ENCODE results near the gene EMC8. TPM values are rescaled to one million over a fixed set of nuclear protein-coding genes. Genes with fewer than 3 reads are reported as not detected.

Gene EMC8
- total RNA-seq, 1 donor from 2014 or later, result 26.3 TPM

DNA sequence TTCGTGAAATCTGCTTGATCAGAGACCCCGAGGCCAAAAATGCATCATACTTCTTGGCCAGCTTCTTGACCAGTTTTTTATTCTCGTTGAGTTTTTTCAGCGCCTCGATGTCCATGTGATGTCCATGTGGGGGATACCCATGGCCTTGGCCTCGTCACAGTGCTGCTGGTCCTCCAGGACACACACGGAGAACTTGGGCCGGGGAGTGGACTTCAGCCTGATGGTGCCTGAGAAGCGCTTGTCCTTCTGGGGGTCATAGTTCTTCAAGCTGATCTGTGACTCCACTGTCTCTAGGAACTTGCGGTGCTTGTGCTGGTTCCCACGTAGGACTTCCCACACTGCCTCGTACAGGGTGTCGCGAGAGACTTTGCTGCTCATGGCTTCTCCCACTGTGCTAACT, 16.8 kb upstream of the EMC8 start:
- FAIRE-seq (no peak), DNase-seq (ENCODE audit: low read depth) (no peak)
- peaks cover 14% of the 10 kb centered on the region for H3K27me3 ChIP-seq (ENCODE audit: control insufficient read depth, insufficient read depth, low read length)
- TF ChIP-seq, protein P1, sequence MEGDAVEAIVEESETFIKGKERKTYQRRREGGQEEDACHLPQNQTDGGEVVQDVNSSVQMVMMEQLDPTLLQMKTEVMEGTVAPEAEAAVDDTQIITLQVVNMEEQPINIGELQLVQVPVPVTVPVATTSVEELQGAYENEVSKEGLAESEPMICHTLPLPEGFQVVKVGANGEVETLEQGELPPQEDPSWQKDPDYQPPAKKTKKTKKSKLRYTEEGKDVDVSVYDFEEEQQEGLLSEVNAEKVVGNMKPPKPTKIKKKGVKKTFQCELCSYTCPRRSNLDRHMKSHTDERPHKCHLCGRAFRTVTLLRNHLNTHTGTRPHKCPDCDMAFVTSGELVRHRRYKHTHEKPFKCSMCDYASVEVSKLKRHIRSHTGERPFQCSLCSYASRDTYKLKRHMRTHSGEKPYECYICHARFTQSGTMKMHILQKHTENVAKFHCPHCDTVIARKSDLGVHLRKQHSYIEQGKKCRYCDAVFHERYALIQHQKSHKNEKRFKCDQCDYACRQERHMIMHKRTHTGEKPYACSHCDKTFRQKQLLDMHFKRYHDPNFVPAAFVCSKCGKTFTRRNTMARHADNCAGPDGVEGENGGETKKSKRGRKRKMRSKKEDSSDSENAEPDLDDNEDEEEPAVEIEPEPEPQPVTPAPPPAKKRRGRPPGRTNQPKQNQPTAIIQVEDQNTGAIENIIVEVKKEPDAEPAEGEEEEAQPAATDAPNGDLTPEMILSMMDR (IDR thresholded peaks at IDR 0.05; ENCODE audit: insufficient read depth, low read length, severe bottlenecking), result no peak
- H3K36me3 ChIP-seq (ENCODE audit: control insufficient read depth, insufficient read depth, low read length), result no peaks in the 10 kb centered on the region
- no peak overlapping the region for H3K4me3 ChIP-seq (ENCODE audit: low read depth, low read length)

GRCh38 chr16:85812811-85813700, 13.7 kb upstream of the EMC8 start:
- Histone ChIP-seq H3K36me3 (ENCODE audit: control insufficient read depth, insufficient read depth, low read length) (no peaks in the 10 kb centered on the region), H3K27me3 (ENCODE audit: control insufficient read depth, insufficient read depth, low read length) (peaks cover 7% of the 10 kb centered on the region), H3K4me3 (ENCODE audit: low read depth, low read length) (no peak overlapping the region)
- DNase-seq (ENCODE audit: low read depth) (no peak), FAIRE-seq (no peak)
- TF ChIP-seq, protein P1 (IDR thresholded peaks at IDR 0.05; ENCODE audit: insufficient read depth, low read length, severe bottlenecking), result no peak

- H3K27me3 ChIP-seq (ENCODE audit: control insufficient read depth, insufficient read depth, low read length), result peaks cover 7% of the 10 kb centered on the region
- FAIRE-seq (no peak), DNase-seq (ENCODE audit: low read depth) (no peak)
- H3K36me3 ChIP-seq (ENCODE audit: control insufficient read depth, insufficient read depth, low read length), result no peaks in the 10 kb centered on the region
- TF ChIP-seq, protein P1 (IDR thresholded peaks at IDR 0.05; ENCODE audit: insufficient read depth, low read length, severe bottlenecking), result no peak
- no peak overlapping the region for H3K4me3 ChIP-seq (ENCODE audit: low read depth, low read length)
These were observed 12.9 kb upstream of the EMC8 start for GRCh38 chr16:85812031-85812807.

- H3K4me3 ChIP-seq (ENCODE audit: low read depth, low read length), result no peak overlapping the region
These were observed 11.4 kb upstream of the EMC8 start for GRCh38 chr16:85810742-85811115.

DNA sequence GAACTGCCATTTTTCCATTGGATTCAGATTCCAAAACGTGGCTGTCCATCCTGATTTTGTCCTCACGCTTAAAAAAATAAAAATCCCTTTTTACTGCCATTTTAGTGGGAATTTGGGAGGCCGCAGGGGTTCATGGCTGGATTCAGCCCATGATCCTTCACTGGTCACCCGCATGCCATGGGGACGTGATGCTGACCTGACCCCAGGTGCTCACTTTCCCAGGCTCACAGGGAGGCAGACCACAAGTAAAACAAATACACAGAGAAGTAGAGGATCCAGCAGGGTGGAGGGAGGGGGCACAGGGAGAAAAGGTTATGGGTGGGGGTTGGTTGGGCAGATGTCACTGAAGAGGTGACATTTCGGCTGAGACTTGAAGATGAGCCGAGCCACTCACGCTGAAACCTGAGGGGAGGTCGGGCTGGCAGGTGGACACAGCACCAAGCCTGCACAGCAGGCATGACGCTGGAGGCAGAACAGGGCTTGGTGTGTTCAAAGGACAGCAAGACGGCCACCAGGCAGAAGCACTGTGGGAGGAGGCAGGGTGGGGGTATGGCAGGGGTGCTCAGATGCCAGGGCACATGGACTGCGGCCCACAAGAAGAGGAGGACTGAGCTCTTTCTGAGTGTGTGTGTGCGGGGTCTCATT, 10.9 kb upstream of the EMC8 start:
- H3K4me3 ChIP-seq (ENCODE audit: low read depth, low read length), result no peak overlapping the region
- no peak for FAIRE-seq
- TF ChIP-seq, protein P1 (IDR thresholded peaks at IDR 0.05; ENCODE audit: insufficient read depth, low read length, severe bottlenecking), result no peak

More at GRCh38 chr16:85810742-85811115, 11.4 kb upstream of the EMC8 start:
- Histone ChIP-seq H3K27me3 (ENCODE audit: control insufficient read depth, insufficient read depth, low read length) (peaks cover 7% of the 10 kb centered on the region), H3K36me3 (ENCODE audit: control insufficient read depth, insufficient read depth, low read length) (no peaks in the 10 kb centered on the region)
- FAIRE-seq (no peak), DNase-seq (ENCODE audit: low read depth) (no peak)
- TF ChIP-seq, protein P1 (IDR thresholded peaks at IDR 0.05; ENCODE audit: insufficient read depth, low read length, severe bottlenecking), result no peak

More for the DNA sequence above, 10.9 kb upstream of the EMC8 start:
- DNase-seq (ENCODE audit: low read depth), result no peak
- Histone ChIP-seq H3K36me3 (ENCODE audit: control insufficient read depth, insufficient read depth, low read length) (peaks cover 3% of the 10 kb centered on the region), H3K27me3 (ENCODE audit: control insufficient read depth, insufficient read depth, low read length) (peaks cover 7% of the 10 kb centered on the region)
